HG02588 (cell line): Measurements from ENCODE around the gene PCSK4.
"Not testable (repeated sequence)": the region's sequence is repeated elsewhere in the genome, so short reads cannot be mapped to it uniquely, and the experiment has no call there.

Experiments
- ATAC-seq: cut with Tn5 transposase; IDR thresholded peaks from one replicate; pipeline ENCODE4 v1.9.1; 2021; ENCODE audit warnings: mild to moderate bottlenecking, moderate library complexity; ENCODE audit not compliant: unreplicated experiment

The PCSK4 gene

DNA sequence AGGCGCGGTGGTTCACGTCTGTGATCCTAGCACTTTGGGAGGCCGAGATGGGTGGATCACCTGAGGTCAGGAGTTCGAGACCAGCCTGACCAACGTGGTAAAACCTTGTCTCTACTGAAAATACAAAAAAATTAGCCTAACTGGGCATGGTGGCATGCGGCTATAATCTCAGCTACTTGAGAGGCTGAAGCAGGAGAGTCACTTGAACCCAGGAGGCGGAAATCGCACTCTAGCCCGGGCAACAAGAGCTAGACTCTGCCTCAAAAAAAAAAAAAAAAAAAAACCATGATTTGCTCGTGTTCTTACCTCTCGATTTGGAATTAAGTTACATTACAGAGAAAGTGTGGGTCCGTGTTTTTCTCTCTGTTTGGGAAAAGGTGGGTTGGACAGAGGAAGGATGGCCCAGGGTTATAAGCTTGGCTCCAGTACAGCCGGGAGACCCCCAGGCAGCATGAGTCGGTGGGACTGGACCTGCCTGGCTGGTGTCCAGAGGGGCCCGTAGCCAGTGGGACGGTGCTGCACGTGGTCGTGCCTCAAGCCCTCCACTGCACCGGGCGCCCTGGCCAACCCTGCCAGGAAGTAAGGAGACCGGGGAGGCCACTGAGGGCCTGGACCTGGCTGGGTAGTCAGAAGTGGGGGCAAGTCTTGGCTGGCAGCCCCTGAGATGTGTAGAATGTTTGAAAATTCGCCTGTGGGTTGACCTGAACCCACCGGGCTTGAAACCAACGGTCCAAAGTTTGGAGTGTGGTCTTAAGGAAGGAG lies 48.3 kb downstream of the PCSK4 start:
- no peak for ATAC-seq

DNA sequence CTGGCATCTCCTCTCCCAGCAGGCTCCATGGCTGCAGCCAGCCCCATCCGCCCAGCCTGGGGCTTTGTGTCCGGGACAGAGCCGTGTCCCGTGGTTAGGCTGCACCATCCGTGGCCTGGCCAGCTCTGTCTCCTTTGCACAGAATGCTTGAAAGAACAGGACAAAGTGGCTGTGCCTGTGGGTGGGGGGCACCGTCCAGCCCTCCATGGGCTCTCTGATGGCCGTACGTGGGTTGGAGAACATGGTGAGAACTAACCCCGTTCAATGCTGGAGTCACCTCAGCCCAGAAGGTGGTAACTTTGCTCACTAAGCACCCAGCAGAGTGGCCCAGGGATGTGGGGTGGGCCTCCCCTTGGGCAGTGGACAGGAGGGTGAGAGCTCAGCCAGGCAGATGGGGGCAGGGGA lies 49.1 kb downstream of the PCSK4 start:
- ATAC-seq: no peak

DNA sequence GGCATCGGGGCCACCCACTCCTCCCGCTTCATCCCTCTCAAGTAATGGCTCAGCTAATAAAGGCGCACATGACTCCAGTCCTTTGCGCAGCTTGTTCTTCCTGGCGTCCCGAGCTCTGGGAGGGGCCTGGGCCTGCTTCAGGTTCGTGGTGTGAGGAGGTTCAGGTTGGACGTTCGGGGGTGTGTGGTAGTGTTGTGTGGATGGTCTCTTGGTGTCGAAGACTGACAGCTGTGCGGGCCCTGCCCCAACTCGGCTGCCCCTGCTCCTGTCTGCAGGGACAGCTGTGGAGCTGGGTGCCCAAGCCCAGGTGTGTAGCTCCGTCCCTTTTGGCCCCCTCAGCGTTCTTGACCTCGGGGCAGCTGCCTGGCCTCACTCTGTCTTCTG lies 49.7 kb downstream of the PCSK4 start:
- no peak for ATAC-seq

DNA sequence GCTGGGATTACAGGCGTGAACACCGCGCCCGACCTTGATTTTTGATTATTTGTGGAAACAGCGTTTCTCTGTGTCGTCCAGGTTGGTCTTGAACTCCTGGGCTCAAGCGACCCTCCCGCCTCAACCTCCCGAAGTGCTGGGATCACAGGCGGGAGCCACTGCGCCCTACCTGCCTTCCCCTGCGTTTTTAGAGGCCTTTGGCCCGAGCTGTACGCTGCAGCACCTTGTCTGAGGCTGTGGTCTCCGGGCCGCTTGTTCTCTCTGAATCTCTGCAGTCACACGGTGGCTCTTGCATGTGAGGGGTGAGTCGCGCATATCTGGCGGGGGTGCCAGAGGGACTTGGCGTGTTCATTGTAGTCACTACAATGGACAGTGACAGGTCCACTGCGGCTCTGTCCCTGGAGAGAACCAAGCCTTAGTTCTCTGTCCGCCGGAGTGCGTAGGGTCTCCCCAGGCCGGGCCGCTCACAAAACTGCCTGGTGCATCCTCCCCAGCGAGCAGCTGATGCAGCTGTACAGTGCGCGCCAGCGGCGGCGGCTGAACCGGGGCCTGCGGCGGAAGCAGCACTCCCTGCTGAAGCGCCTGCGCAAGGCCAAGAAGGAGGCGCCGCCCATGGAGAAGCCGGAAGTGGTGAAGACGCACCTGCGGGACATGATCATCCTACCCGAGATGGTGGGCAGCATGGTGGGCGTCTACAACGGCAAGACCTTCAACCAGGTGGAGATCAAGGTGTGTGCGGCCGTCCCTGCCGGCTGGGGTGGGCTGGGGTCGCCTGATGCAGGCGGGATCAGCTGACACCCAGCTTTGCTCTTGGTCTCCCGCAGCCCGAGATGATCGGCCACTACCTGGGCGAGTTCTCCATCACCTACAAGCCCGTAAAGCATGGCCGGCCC lies 50.4 kb downstream of the PCSK4 start:
- not testable (repeated sequence) for ATAC-seq

DNA sequence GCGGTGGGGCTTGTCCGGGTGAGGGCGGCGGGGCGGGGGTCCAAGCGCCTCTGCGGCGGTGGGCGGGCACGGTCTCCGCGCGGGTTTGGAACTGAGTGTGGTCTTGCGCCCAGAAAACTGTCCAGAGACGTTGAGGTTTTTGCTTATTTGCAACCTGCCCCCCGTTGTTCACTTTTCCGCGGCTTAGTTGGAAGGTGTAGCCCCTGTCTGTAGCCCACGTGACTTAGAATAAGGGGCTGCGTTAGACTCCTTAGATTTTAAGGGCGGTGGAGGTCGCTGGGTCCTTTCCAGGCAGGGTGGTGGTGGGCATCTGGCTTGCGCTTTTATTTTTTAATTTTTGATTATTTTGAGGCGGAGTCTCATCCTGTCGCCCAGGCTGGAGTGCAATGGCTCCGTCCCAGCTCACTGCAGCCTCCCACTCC lies 51.2 kb downstream of the PCSK4 start:
- ATAC-seq: no peak

DNA sequence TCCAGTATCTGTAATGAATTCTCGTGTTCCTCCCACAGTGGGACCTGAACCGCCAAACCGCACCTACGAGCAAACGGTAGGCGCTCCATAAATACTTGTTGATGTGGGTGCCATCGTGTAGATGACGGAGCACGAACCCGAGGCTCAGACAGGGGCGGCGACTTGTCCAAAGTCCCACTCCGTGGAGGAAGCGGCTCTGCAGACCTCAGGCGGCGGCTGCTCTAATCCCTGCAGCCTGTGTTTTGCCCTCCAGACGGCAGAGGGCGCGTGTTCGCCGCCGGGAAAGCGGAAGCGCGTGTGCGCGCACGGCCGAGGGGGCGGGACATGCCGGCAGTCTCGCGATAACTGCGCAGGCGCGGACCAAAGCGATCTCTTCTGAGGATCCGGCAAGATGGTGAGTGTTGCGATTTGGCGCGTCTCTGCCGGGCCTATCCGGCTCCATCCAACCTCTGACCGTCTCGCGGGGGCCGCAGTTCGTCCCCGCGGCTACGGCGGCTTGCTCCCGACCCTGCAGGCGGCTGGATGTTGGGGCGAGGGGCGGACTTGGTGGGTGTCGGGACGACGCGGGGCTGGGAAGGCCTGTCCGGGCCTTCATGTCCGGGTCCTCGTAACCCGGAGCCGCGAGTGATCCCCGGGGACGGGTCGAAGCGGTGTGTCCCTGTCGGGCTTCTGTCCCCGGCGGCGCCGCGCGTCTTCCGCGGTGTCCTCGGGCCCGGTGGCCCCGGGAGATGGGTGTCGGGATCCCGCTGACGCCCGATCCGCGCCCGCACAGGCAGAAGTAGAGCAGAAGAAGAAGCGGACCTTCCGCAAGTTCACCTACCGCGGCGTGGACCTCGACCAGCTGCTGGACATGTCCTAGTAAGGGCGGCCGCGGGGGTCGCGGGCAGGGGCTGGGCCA lies 51.9 kb downstream of the PCSK4 start, which contains the start of gene RPS15:
Gene RPS15, plus strand, starts transcription at position 362 of the 898 bp plus-strand sequence. Its CDS starts 30 bp downstream, at position 392.
- ATAC-seq: peak; percentile 82

DNA sequence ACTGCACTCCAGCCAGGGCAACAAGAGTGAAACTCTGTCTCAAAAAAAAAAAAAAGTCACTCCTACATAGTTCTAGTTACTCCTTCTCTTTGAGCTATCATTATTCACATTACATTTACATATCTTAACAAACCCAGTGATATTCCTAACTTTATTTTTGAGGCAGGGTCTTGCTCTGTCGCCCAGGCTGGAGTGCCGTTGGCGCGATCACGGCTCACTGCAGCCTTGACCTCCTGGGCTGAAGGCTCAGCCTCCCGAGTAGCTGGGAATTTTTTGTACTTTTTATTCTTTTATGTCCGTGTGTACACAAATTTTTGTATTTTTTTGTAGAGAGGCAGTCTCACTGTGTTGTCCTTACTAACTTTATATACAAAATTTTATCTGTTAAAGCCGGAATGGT lies 52.5 kb downstream of the PCSK4 start:
- no peak for ATAC-seq

DNA sequence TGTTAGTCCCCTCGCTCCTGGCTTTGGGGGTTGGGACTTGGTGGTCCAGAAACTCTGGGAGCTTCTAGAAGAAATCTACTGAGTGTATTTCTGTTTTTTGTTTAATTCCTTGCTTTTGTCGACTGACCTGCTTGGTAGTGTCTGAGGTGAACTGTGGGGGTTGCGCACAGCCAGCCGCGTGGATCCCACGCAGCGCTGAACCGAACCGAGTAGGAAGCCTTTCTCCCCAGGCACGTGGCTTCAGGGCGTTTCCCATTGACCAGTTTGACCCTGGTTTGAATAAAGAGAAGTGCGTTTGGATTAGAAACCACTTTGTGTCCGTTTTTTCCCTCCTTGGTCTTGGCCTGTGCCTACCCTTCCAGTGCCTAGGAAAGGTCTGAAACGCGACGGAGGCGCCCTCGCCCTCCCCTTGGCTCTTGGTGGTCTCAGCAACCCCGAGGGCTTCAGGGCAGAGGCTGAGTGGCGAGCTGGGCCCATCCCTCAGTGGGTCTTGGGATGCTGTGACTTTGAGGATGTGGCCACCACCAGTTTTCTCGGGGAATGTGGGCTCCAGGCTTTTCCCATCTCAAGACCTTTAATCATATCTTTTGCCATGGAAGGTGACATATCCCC lies 54.7 kb downstream of the PCSK4 start:
- no peak for ATAC-seq

DNA sequence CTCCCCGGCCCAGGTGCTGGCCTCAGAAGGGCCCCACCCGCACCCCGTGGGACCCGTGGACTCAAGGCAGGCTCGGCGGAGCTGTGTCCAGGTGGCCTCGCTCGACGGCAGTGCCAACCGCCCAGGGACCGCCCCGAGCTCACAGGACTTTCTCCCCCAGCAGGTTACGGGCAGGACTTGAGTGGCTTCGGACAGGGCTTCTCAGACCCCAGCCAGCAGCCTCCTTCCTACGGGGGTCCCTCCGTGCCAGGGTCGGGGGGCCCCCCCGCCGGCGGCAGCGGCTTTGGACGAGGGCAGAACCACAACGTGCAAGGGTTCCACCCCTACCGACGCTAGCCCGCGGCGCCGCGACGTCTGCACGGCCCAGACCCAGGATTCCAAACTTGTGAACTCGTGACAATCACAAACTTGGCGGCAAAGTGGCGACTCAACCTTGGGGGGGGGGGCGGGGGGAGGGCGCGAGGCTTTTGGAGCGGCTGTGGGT lies 55.5 kb downstream of the PCSK4 start:
- ATAC-seq: no peak

DNA sequence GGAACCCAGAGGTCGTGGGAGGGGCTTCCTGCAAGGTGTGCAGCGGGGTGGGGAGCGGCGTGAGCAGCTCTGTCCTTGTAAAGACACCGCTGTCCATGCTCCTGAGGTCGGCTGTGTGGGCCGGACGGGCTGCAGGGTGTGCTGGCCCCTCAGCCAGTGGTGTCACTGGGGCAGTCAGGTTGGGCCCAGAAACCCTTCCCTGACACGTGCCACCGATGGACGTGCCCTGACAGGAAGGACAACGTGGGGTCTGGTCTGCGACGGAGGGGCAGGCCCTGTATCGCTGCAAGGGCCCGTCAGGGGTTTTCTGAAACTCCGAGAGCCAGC lies 56.1 kb downstream of the PCSK4 start:
- no peak for ATAC-seq

DNA sequence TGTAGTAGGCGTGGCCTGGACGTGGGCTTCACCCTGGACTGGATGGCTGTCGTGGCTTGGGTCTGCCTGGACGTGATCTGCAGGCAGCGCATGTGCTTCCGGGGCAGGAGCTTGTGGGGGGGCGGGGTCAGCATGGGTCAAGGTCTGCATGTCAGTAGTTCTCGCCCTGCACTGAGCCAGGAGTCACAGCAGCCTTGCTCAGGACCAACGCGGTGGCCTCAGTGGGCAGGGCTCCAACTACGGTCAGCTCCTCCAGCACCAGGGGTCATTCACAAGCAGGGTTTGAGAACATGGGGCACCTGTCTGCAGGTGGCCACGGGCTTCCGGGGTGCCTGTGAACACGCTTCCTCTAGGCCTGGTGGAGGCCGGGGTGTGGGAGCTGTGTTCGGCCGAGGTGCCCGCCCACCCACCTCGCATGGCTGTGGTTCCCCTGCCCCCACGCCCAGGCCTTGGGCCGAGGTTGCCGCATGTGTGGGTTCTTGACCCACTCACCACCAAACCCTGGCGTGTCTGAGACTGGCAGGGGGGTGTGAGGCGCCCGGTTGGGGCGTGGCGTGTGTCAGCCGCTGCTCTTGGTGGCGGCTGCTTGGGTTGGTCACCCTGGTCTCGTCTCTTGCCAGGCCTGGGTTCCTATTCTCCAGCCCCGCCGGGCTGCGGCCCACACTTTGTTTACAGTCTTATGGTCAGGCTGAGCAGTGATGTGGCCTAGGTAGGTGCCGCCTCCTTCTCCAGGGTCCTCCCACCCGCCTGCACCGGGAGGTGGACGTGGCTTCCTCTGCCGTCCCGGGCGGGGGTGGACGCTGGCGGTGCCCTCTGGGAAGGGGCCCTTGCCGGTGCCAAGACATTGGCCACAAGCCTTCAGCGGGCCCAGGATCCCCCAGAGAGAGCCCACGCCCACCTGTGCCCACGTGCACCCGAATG lies 56.8 kb downstream of the PCSK4 start:
- ATAC-seq: no peak

DNA sequence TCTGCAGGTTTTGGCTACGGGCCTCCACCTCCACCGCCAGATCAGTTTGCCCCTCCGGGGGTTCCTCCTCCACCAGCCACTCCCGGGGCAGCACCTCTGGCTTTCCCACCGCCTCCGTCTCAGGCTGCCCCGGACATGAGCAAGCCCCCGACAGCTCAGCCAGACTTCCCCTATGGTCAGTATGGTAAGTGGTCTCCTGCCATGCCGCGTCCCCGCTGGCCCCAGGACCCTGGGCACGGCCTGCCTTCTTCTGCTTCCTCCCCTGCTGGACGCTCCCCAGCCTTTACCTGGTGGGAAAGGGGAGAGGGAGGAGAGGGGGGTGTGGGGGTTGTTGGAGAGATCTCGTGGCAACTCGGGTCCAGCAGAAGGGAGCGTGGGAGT lies 57.7 kb downstream of the PCSK4 start:
- ATAC-seq: no peak

DNA sequence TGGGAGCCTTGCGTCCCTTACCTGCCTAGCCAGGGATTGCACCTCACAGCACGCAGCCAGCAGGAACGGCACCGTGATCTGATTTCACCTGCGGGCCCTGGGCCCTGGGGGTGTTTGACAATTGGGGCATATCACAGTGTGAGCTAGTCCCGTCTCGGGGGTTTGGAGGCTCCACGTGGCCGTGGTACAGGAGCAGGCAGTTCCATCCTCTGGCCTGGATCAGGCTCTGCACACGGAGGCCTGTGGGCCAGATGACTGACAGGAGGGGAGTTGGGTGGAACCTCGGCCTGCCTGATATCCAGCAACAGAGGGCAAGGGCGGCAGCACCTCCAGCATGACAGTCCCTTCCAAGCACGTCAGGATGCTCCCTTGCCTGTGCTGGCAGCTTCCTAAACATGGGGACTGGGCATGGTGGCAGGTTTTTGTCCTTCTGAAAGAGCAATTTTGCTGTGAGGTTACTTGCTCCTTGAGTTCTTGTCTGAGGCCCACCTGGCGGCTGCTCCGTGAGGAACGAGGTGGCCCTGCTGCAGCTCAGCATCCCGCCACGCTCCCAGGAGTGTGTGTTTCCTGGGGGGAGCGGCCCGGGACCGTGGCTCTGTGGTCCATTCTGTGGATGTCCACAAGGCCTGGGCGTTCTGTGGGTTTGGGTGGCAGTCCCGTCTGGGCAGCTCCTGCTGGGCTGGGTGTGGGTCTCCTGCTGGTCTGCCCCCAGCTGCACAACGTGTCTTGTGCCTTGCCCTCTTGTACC lies 58.2 kb downstream of the PCSK4 start:
- ATAC-seq: no peak
